Keratinocyte (primary cell): ENCODE data around the gene TMUB2.

Experiments
- EZH2 ChIP-seq: IDR thresholded peaks from one replicate; pipeline ENCODE4 v1.6.1; 2012; ENCODE audit warnings: inconsistent platforms, mild to moderate bottlenecking, low read length, moderate library complexity
- TF ChIP-seq, protein P1 (sequence below), 3 experiments: IDR thresholded peaks in 1 of 3; conservative IDR thresholded peaks in 1 of 3; optimal IDR thresholded peaks in 1 of 3; 2 replicates in 2 of 3; 3 replicates in 1 of 3; pipeline versions ENCODE3 to v1.5.1; 2011; ENCODE audit warnings: low read length in 3 of 3, mild to moderate bottlenecking in 3 of 3, moderate library complexity in 2 of 3, control low read depth in 1 of 3, inconsistent platforms in 1 of 3; ENCODE audit not compliant: insufficient read depth in 2 of 3; ENCODE audit errors: extremely low read depth in 1 of 3

DNA sequence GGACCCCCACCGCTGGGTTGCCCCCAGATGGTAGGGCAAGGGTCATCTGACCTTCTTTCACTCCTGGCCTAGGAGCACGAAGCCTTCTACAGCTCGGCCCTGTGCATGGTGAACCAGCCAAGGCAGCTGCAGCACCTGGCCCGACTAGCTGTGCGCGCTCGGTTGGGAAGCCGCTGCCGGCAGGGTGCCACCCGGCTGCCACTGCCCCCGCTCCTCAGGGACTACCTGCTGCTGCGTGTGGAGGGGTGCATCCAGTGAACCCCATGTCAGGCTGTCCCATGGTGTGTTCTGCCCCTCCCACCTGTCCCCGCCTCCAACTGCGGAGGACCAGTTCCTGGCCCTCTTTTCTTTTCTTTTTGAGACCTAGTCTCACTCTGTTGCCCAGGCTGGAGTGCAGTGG is 8.6 kb upstream of the TMUB2 start:
- TF ChIP-seq, protein P1, sequence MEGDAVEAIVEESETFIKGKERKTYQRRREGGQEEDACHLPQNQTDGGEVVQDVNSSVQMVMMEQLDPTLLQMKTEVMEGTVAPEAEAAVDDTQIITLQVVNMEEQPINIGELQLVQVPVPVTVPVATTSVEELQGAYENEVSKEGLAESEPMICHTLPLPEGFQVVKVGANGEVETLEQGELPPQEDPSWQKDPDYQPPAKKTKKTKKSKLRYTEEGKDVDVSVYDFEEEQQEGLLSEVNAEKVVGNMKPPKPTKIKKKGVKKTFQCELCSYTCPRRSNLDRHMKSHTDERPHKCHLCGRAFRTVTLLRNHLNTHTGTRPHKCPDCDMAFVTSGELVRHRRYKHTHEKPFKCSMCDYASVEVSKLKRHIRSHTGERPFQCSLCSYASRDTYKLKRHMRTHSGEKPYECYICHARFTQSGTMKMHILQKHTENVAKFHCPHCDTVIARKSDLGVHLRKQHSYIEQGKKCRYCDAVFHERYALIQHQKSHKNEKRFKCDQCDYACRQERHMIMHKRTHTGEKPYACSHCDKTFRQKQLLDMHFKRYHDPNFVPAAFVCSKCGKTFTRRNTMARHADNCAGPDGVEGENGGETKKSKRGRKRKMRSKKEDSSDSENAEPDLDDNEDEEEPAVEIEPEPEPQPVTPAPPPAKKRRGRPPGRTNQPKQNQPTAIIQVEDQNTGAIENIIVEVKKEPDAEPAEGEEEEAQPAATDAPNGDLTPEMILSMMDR (optimal IDR thresholded peaks at IDR 0.05 in 1 of 3, IDR thresholded peaks at IDR 0.05 in 1 of 3, conservative IDR thresholded peaks at IDR 0.05 in 1 of 3; ENCODE audit: extremely low read depth in 1 of 3, insufficient read depth in 2 of 3, low read length in 3 of 3), result no peak
- TF ChIP-seq EZH2, result no peak
